Activated B cell treated with CpG ODN at 0.5 μM for 24 hours (primary cell): ENCODE data around the gene TFDP1. TPM values are rescaled to one million over a fixed set of nuclear protein-coding genes. Genes with fewer than 3 reads are reported as not detected.

Source experiments
- ATAC-seq: fragments of 200-7000 bp; cut with Tn5 transposase; one replicate; pipeline ENCODE4 v1.10.0; 2021; ENCODE audit warnings: low read depth, mild to moderate bottlenecking, moderate library complexity
- CTCF ChIA-PET: fragments of 350-600 bp; sonication (Branson Sonifier 250); formaldehyde crosslinking; loops from one replicate; lab custom pipeline; 2021; ENCODE audit warnings: antibody characterized with exemption; lab: Charles Lee
- POLR2A ChIA-PET: fragments of 350-600 bp; sonication (Branson Sonifier 250); formaldehyde crosslinking; loops from one replicate; lab custom pipeline; 2021; ENCODE audit warnings: antibody characterized with exemption; lab: Charles Lee
- DNase-seq: peaks from one replicate; pipeline ENCODE4 v3.0.0; 2022
- H3K27ac Mint-ChIP-seq: one replicate; pipeline ENCODE4 v1.8.0; 2020; ENCODE audit warnings: mixed read lengths
- H3K27me3 Mint-ChIP-seq: one replicate; pipeline ENCODE4 v1.8.0; 2021; ENCODE audit warnings: mixed read lengths
- H3K36me3 Mint-ChIP-seq: one replicate; pipeline ENCODE4 v1.8.0; 2021; ENCODE audit warnings: low read depth, mixed read lengths
- H3K4me1 Mint-ChIP-seq: one replicate; pipeline ENCODE4 v1.8.0; 2021; ENCODE audit warnings: mixed read lengths
- H3K4me3 Mint-ChIP-seq: one replicate; pipeline ENCODE4 v1.8.0; 2020; ENCODE audit warnings: mild to moderate bottlenecking, mixed read lengths
- H3K9me3 Mint-ChIP-seq: one replicate; pipeline ENCODE4 v1.8.0; 2020; ENCODE audit warnings: mixed read lengths
- CTCF ChIP-seq: fragments of 200-600 bp; IDR thresholded peaks from one replicate; pipeline ENCODE4 v1.8.0; 2022; ENCODE audit warnings: antibody characterized with exemption, mild to moderate bottlenecking
- intact Hi-C: fragments of 100-400 bp; cut with micrococcal nuclease; formaldehyde crosslinking; loops from one replicate; pipeline ENCODE4 v1.15.1; 2024
- total RNA-seq: library from RNA; stranded (reverse); gene quantifications from 2 replicates; pipeline ENCODE4 v1.2.3, GENCODE V29; 2022

Gene TFDP1
- total RNA-seq, 1 donor from 2014 or later = 54.3 TPM

GRCh38 chr13:113607889-113608635, 23.5 kb downstream of the TFDP1 start:
- Mint-ChIP-seq H3K27ac (no peak overlapping the region), H3K36me3 (peaks cover 40% of the 10 kb centered on the region), H3K9me3 (no peaks in the 10 kb centered on the region), H3K4me1 (peaks cover 12% of the 10 kb centered on the region), H3K27me3 (no peaks in the 10 kb centered on the region), H3K4me3 (no peak overlapping the region)
- DNase-seq = no peak
- intact Hi-C loops = no loop called here
- no peak for ATAC-seq
- POLR2A ChIA-PET = no interaction called here
- no peak for TF ChIP-seq CTCF
- CTCF ChIA-PET = no interaction called here

- ChIA-PET POLR2A (no interaction called here), CTCF (no interaction called here)
- no peaks in the 10 kb centered on the region for H3K9me3 Mint-ChIP-seq
- DNase-seq = no peak
- TF ChIP-seq CTCF = no peak
- H3K4me3 Mint-ChIP-seq = no peak overlapping the region
- H3K4me1 Mint-ChIP-seq = peaks cover 12% of the 10 kb centered on the region
- no peak overlapping the region for H3K27ac Mint-ChIP-seq
- H3K36me3 Mint-ChIP-seq = peaks cover 40% of the 10 kb centered on the region
- intact Hi-C loops = no loop called here
- no peaks in the 10 kb centered on the region for H3K27me3 Mint-ChIP-seq
- no peak for ATAC-seq
Measured at GRCh38 chr13:113608967-113609533, 24.5 kb downstream of the TFDP1 start.

- no peak for ATAC-seq
- H3K9me3 Mint-ChIP-seq = no peaks in the 10 kb centered on the region
- TF ChIP-seq CTCF = no peak
- intact Hi-C loops = no loop called here
- no peak for DNase-seq
- peaks cover 12% of the 10 kb centered on the region for H3K4me1 Mint-ChIP-seq
- POLR2A ChIA-PET = no interaction called here
- no peaks in the 10 kb centered on the region for H3K27me3 Mint-ChIP-seq
- H3K4me3 Mint-ChIP-seq = no peak overlapping the region
- H3K27ac Mint-ChIP-seq = no peak overlapping the region
- CTCF ChIA-PET = no interaction called here
- H3K36me3 Mint-ChIP-seq = peaks cover 40% of the 10 kb centered on the region
Measured at GRCh38 chr13:113609616-113610015, 25.1 kb downstream of the TFDP1 start.

GRCh38 chr13:113610266-113610665, 25.7 kb downstream of the TFDP1 start:
- no peak for ATAC-seq
- intact Hi-C loops = no loop called here
- peaks cover 36% of the 10 kb centered on the region for H3K36me3 Mint-ChIP-seq
- no peak for TF ChIP-seq CTCF
- ChIA-PET POLR2A (no interaction called here), CTCF (no interaction called here)
- no peak overlapping the region for H3K27ac Mint-ChIP-seq
- H3K4me3 Mint-ChIP-seq = no peak overlapping the region
- DNase-seq = no peak
- no peaks in the 10 kb centered on the region for H3K27me3 Mint-ChIP-seq
- peaks cover 10% of the 10 kb centered on the region for H3K4me1 Mint-ChIP-seq
- H3K9me3 Mint-ChIP-seq = no peaks in the 10 kb centered on the region

GRCh38 chr13:113611996-113612395, 27.4 kb downstream of the TFDP1 start:
- ChIA-PET CTCF (no interaction called here), POLR2A (no interaction called here)
- ATAC-seq (no peak), DNase-seq (no peak)
- Mint-ChIP-seq H3K27ac (no peak overlapping the region), H3K36me3 (peaks cover 33% of the 10 kb centered on the region), H3K9me3 (no peaks in the 10 kb centered on the region), H3K4me3 (no peak overlapping the region), H3K27me3 (no peaks in the 10 kb centered on the region), H3K4me1 (peaks cover 10% of the 10 kb centered on the region)
- TF ChIP-seq CTCF = no peak
- intact Hi-C loops = no loop called here
